NCI-H1694 (cell line): ENCODE results near the gene TTC39A.

Experiments
- DNase-seq: peaks from one replicate; lab custom pipeline; 2025; lab: John Stamatoyannopoulos, UW

The TTC39A gene

GRCh38 chr1:51330331-51331201 lies at the start of gene TTC39A:
Gene TTC39A (minus strand): TSS chr1:51330562. CDS start chr1:51330477, 85 bp downstream.
- no peak for DNase-seq

DNA sequence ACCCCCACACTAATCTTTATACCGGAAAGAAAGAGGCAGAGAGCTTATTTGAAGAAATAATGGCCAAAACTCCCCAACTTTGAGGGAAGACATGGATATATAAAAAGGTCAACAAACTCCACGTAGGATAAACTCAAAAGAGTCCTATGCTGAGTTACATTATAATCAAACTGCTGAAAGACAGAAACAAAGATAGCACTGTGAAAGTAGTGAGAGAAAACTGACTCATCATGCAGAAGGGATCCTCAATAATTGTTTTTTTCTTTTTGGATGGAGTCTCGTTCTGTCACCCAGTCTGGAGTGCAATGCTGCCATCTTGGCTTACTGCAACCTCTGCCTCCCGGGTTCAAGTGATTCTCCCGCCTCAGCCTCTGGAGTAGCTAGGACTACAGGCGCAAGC lies 48.5 kb upstream of the TTC39A start:
- no peak for DNase-seq

GRCh38 chr1:51373898-51374297 lies 43.5 kb upstream of the TTC39A start:
- no peak for DNase-seq

GRCh38 chr1:51372561-51372960 lies 42.2 kb upstream of the TTC39A start:
- no peak for DNase-seq

GRCh38 chr1:51369171-51369570 lies 38.8 kb upstream of the TTC39A start:
- DNase-seq: no peak

DNA sequence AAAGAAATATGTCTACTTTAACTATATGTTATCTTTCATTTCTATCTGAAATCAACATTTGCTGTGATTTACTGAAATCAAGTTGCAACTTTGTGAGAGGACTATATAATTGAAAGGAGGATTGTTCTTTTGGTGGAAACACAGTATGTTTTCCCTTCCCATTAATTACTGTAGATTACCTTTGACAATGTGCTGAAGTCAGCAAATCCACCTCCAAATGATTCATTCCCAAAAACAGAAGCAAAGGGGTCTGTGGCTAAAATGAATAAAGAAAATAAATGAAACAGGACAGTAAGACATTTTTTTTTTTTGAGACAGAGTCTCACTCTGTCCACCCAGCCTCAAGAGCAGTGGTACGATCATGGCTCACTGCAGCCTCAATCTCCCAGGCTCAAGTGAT lies 35.4 kb upstream of the TTC39A start:
- no peak for DNase-seq

- no peak for DNase-seq
These were observed 29.5 kb upstream of the TTC39A start for GRCh38 chr1:51359879-51360278.

DNA sequence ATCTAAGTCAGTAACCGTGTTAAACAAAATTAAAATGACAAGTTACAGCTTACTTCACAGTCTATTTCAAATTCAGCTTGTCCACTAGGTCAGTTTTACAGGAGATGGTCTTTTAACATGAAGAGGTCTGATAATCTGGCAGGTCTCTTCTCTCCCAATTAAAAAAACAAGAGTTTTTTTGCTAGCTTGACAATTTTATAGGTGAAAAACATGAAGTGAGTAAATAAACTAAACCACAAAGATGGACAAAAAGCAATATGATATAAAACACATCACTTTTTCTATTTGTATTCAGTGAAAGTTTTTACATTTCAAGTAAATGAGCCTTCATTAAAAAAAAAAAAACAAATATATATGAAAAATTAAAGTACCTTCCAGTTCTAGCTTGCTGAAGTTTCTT lies 25.0 kb upstream of the TTC39A start:
- no peak for DNase-seq

- DNase-seq: no peak
These were observed 24.1 kb upstream of the TTC39A start for GRCh38 chr1:51354416-51354815.

GRCh38 chr1:51351907-51352306 lies 21.5 kb upstream of the TTC39A start:
- DNase-seq: no peak

GRCh38 chr1:51349862-51350261 lies 19.5 kb upstream of the TTC39A start:
- no peak for DNase-seq

DNA sequence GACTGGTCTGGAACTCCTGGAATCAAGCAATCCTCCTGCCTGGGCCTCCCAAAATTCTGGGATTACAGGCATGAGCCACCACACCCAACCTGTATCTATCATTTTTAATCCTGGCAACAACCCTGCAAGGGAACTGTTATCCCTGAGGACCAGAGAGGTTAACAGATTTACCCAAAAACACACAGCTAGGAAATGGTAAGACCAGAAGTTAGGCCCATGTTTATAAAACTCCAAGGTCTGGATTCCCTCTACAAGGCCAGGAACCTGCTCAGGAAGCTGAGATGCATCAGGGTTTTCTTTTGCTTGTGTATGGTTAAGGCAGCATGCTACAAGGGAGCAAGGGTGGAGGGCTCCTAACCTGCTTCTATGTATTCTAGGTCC lies 17.8 kb upstream of the TTC39A start:
- no peak for DNase-seq

DNA sequence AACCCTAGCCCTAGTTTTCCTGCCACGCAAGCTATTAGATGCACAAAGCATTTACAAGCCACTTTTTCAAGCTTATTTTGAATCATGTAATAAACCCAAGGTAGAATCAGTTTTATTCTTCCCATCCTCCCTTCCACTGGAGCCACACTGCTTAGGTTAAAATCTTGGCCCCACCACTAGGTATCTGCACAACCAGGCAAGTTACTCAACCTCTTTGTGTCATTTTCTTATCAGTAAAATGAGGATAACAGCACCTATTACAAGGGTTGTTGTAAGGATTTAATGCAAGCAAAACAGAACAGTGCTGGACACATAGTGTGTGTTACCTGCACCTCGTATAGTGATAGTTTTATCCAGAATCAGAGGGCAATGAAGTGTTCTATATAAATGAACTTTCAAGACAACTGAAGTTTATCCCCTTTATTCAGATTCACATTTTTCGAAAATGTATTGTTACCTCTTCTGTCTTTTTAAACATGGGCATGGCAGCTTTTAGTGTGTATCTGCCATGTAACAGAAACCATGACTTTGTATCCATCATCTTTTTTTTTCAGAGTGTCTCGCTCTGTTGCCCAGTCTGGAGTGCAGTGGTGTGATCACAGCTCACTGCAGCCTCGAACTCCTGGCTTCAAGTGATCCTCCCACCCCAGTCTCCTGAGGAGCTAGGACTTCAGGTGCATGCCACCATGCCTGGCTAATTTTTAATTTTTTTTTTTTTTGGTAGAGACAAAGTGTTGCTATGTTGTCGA lies 17.2 kb upstream of the TTC39A start:
- no peak for DNase-seq

- DNase-seq: no peak
These were observed 16.0 kb upstream of the TTC39A start for GRCh38 chr1:51346086-51346942.

- DNase-seq: no peak
These were observed 14.9 kb upstream of the TTC39A start for GRCh38 chr1:51345300-51345687.

- DNase-seq: no peak
These were observed 14.4 kb upstream of the TTC39A start for GRCh38 chr1:51344602-51345299.

GRCh38 chr1:51344276-51344601 lies 13.9 kb upstream of the TTC39A start:
- DNase-seq: no peak

GRCh38 chr1:51343624-51344023 lies 13.3 kb upstream of the TTC39A start:
- DNase-seq: no peak

DNA sequence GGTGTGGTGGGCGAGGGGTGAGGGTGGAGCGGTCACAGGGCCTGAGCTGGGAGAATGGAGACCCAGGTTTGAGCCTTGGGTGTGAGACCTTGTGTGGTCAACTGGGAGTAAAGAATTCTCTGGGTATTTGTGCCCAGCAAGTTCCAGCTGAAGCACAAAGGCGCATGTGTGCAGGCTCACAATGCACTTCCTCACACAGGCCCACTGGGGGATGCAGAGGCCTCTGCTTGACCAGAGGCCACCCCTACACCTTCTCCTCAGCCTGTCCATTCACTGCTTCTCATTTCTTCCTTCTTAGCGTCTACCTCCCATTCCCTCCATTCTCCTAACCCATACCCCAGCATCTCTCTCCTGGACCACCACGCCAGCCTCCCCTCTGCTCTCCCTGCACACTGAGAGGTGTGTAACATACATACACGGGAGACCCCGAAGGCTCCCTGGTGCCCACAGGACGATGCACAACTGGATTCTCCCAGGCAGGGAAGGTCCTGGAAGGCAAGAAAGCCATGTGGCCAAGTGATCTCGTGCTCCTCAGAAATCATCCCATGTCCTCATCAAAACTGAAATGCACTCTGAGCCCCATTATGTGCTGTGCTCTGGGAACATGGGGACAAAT lies 12.3 kb upstream of the TTC39A start:
- DNase-seq: no peak

- no peak for DNase-seq
These were observed 11.6 kb upstream of the TTC39A start for GRCh38 chr1:51341876-51342496.

- no peak for DNase-seq
These were observed 10.0 kb upstream of the TTC39A start for GRCh38 chr1:51340380-51340779.
